ENCODE results near the gene PGAM1. TPM values are rescaled to one million over a fixed set of nuclear protein-coding genes. Genes with fewer than 3 reads are reported as not detected.
A peak's percentile ranks its signal among the peaks of the same experiment; 100 is the strongest.

Gene PGAM1
- total and polyA plus RNA-seq, 2 of the 13 experiments (the other 11 are each of a cell fraction or from before 2014, with no cell fraction given): 354 to 483 TPM

- ChIA-PET CTCF (ENCODE audit: low intra/inter-chr PET ratio, low total read pairs) (interaction anchor here (2.3 kb wide), 1 partner anchor 37 kb away, joined by 12 read pairs; the partner anchor contains the start of genes EXOSC1 and ZDHHC16), POLR2A (interaction anchor here (0.8 to 1.0 kb wide), 3 partner anchors 18 to 26 kb away, joined by 4 read pairs; no protein-coding TSS in a partner anchor)
- 10% methylated on average over 8 of the region's 10 CpGs for WGBS (ENCODE audit: low lambda C conversion rate)
- Histone ChIP-seq H3K4me2 (ENCODE audit: low read depth, low read length) (peak overlapping the region; percentile 83), H3K36me3 (replicated peaks in 1 of 2; ENCODE audit: control insufficient read depth in 1 of 2, insufficient read depth in 2 of 2, low read length in 2 of 2) (no peaks in the 10 kb centered on the region), H2AFZ (ENCODE audit: low read length) (peak overlapping the region; percentile 43), H4K20me1 (ENCODE audit: insufficient read depth, low read length) (no peaks in the 10 kb centered on the region), H3K4me1 (ENCODE audit: insufficient read depth, low read length) (peaks cover 59% of the 10 kb centered on the region), H3K4me3 (replicated peaks in 1 of 3; ENCODE audit: insufficient read depth in 1 of 3, low read depth in 2 of 3, low read length in 3 of 3) (peak overlapping the region in 1 of 3 experiments; percentile 63; a peak in 2 of 6 replicates), H3K79me2 (ENCODE audit: insufficient read depth, low read length) (no peaks in the 10 kb centered on the region), H3K9me3 (ENCODE audit: low read length) (no peaks in the 10 kb centered on the region), H3K27ac (ENCODE audit: extremely low read length, insufficient read depth, low read length) (peak overlapping the region; percentile 77), H3K9ac (ENCODE audit: insufficient read depth, low read depth, low read length) (no peak overlapping the region), H3K27me3 (ENCODE audit: control insufficient read depth in 1 of 2, insufficient read depth in 2 of 2, low read length in 2 of 2) (no peaks in the 10 kb centered on the region)
- ATAC-seq (peak; percentile 51), FAIRE-seq (peak; percentile 15), DNase-seq (ENCODE audit: low spot score) (peak; percentile 73)
- in situ Hi-C loops (cut with HindIII; ENCODE audit: extremely low pct_ligation_motif_present, low pct_unique_long_range_greater_than_20kb) (no loop called here), intact Hi-C loops (cut with micrococcal nuclease; ENCODE audit: unreplicated experiment) (no loop called here)
- BruUV-seq (replicated peaks): no TSS peak
- TF ChIP-seq MXD3 (CRISPR knock-in tag; IDR thresholded peaks at IDR 0.05) (no peak), NR3C1 (CRISPR knock-in tag; IDR thresholded peaks at IDR 0.05) (no peak), ZNF607 (CRISPR knock-in tag; IDR thresholded peaks at IDR 0.05; ENCODE audit: borderline replicate concordance) (peak; percentile 37; the same call in 1 of the 2 replicates), YEATS4 (CRISPR knock-in tag; IDR thresholded peaks at IDR 0.05; ENCODE audit: borderline replicate concordance) (0 out of 2 replicates have a peak, but pooled peaks have one; percentile 29), ZNF891 (CRISPR knock-in tag; IDR thresholded peaks at IDR 0.05) (no peak), KMT2B (CRISPR knock-in tag; IDR thresholded peaks at IDR 0.05) (no peak), ZNF605 (CRISPR knock-in tag; IDR thresholded peaks at IDR 0.05) (no peak), HDAC2 (CRISPR knock-in tag; IDR thresholded peaks at IDR 0.05) (peak; percentile 74), ATF3 (CRISPR knock-in tag; IDR thresholded peaks at IDR 0.05) (no peak), ZNF331 (CRISPR knock-in tag; IDR thresholded peaks at IDR 0.05) (peak; percentile 32; the same call in 1 of the 2 replicates), ZNF407 (CRISPR knock-in tag; IDR thresholded peaks at IDR 0.05; ENCODE audit: not compliant biosample characterization) (no peak), ZNF503 (CRISPR knock-in tag; IDR thresholded peaks at IDR 0.05) (no peak), NAIF1 (CRISPR knock-in tag; IDR thresholded peaks at IDR 0.05; ENCODE audit: borderline replicate concordance) (no peak), ZNF772 (CRISPR knock-in tag; IDR thresholded peaks at IDR 0.05) (peak; percentile 20; the same call in 1 of the 2 replicates)
These were observed 17.4 kb upstream of the PGAM1 start for GRCh38 chr10:97408496-97408992.

Data from HepG2 (cell line).